Hepatocyte (in vitro differentiated cells): ENCODE results near the gene TRAPPC3L. TPM values are rescaled to one million over a fixed set of nuclear protein-coding genes. Genes with fewer than 3 reads are reported as not detected.

Experiments used
- DNase-seq: peaks from one replicate; pipeline ENCODE4 v3.0.0-alpha.2; 2016; ENCODE audit warnings: low spot score
- H2AFZ ChIP-seq: fragments of 200-600 bp; sonication (generic); 2 replicates; pipeline ENCODE4 v1.6.0; 2016; ENCODE audit warnings: antibody characterized with exemption, mild to moderate bottlenecking
- H3K27ac ChIP-seq: fragments of 200-600 bp; sonication (generic); 2 replicates; pipeline ENCODE4 v1.5.1; 2016; ENCODE audit warnings: mild to moderate bottlenecking
- H3K27me3 ChIP-seq: fragments of 200-600 bp; sonication (generic); 2 replicates; pipeline ENCODE4 v1.6.1; 2016
- H3K36me3 ChIP-seq: fragments of 200-600 bp; sonication (generic); replicated peaks from 2 replicates; pipeline ENCODE4 v1.5.1; 2016; ENCODE audit warnings: low read depth; ENCODE audit not compliant: insufficient read depth
- H3K4me1 ChIP-seq: fragments of 200-600 bp; sonication (generic); 2 replicates; pipeline ENCODE4 v1.5.1; 2016; ENCODE audit warnings: mild to moderate bottlenecking, moderate library complexity; ENCODE audit not compliant: insufficient read depth
- H3K4me2 ChIP-seq: fragments of 200-600 bp; sonication (generic); 2 replicates; pipeline ENCODE4 v1.6.0; 2016
- H3K4me3 ChIP-seq: fragments of 200-600 bp; sonication (generic); 2 replicates; pipeline ENCODE4 v1.5.1; 2016; ENCODE audit warnings: mild to moderate bottlenecking
- H3K79me2 ChIP-seq: fragments of 200-600 bp; sonication (generic); 2 replicates; pipeline ENCODE4 v1.6.0; 2017; ENCODE audit warnings: mild to moderate bottlenecking
- H3K9me2 ChIP-seq: fragments of 200-600 bp; sonication (generic); replicated peaks from 2 replicates; pipeline ENCODE4 v1.6.0; 2017; ENCODE audit warnings: mild to moderate bottlenecking; ENCODE audit not compliant: insufficient read depth
- H3K9me3 ChIP-seq: fragments of 200-600 bp; sonication (generic); 2 replicates; pipeline ENCODE4 v1.5.1; 2016; ENCODE audit warnings: low read depth, mild to moderate bottlenecking
- H4K20me1 ChIP-seq: fragments of 200-600 bp; sonication (generic); 2 replicates; pipeline ENCODE4 v1.6.0; 2016; ENCODE audit warnings: mild to moderate bottlenecking; ENCODE audit not compliant: insufficient read depth, poor library complexity, severe bottlenecking
- EZH2 ChIP-seq: fragments of 200-600 bp; sonication (generic); IDR thresholded peaks from 2 replicates; pipeline ENCODE4 v1.6.1; 2016; ENCODE audit warnings: antibody characterized with exemption, mild to moderate bottlenecking, borderline replicate concordance
- EZH2phosphoT487 ChIP-seq: fragments of 200-600 bp; sonication (generic); IDR thresholded peaks from one replicate; pipeline ENCODE4 v1.6.1; 2018; ENCODE audit warnings: antibody characterized with exemption, mild to moderate bottlenecking, low read depth, moderate library complexity; ENCODE audit not compliant: unreplicated experiment, severe bottlenecking
- WGBS: methylation state at CpG from one replicate; pipeline ENCODE4 v1.1.6; 2016; ENCODE audit warnings: low lambda C conversion rate; ENCODE audit errors: missing lambda C conversion rate; 5-methylcytosine and 5-hydroxymethylcytosine counted together
- polyA plus RNA-seq: library from polyadenylated mRNA; unstranded; fragments of >200 nt; fragmentation: Nextera tagmentation; extraction: Ambion mirVana; gene quantifications from 2 replicates; pipeline ENCODE4 v1.2.1, GENCODE V29; 2016
- total RNA-seq: library from RNA; depleted of rRNA; stranded (reverse); fragments of >200 nt; gene quantifications from 2 replicates; pipeline ENCODE4 v1.2.3, GENCODE V29; 2014
- TF ChIP-seq, protein P1 (sequence below): fragments of 200-600 bp; sonication (generic); IDR thresholded peaks from 2 replicates; pipeline ENCODE4 v1.5.1; 2016; ENCODE audit warnings: antibody characterized with exemption, mild to moderate bottlenecking; ENCODE audit not compliant: poor library complexity

Gene TRAPPC3L
- total and polyA plus RNA-seq, 2 experiments from 2014 or later, result 0.40 to 1.2 TPM

DNA sequence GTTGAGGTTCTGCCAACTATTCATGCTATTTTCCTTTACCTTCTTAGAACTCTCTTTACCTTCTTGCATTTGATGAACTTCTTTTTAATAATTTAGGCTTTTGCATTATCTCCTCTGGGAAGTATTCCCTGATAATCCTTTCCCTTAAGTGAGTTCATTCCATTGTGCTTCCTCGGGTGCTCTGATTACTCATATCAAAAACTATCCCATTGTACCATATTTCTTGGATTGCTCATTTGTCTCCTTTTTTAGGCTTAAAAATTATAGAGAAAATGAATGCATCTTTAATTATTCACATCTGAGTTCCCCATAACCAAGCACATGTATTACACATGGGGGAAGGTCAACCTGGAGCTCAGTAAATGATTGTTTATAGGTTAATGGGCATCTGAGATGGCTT is 10.6 kb upstream of the TRAPPC3L start:
- Histone ChIP-seq H3K9me2 (no peaks in the 10 kb centered on the region), H3K27ac (no peak overlapping the region), H3K4me1 (no peaks in the 10 kb centered on the region), H4K20me1 (no peaks in the 10 kb centered on the region), H2AFZ (no peak overlapping the region), H3K4me3 (no peak overlapping the region), H3K27me3 (no peaks in the 10 kb centered on the region), H3K4me2 (no peak overlapping the region), H3K9me3 (no peaks in the 10 kb centered on the region), H3K36me3 (no peaks in the 10 kb centered on the region), H3K79me2 (no peaks in the 10 kb centered on the region)
- TF ChIP-seq, protein P1, sequence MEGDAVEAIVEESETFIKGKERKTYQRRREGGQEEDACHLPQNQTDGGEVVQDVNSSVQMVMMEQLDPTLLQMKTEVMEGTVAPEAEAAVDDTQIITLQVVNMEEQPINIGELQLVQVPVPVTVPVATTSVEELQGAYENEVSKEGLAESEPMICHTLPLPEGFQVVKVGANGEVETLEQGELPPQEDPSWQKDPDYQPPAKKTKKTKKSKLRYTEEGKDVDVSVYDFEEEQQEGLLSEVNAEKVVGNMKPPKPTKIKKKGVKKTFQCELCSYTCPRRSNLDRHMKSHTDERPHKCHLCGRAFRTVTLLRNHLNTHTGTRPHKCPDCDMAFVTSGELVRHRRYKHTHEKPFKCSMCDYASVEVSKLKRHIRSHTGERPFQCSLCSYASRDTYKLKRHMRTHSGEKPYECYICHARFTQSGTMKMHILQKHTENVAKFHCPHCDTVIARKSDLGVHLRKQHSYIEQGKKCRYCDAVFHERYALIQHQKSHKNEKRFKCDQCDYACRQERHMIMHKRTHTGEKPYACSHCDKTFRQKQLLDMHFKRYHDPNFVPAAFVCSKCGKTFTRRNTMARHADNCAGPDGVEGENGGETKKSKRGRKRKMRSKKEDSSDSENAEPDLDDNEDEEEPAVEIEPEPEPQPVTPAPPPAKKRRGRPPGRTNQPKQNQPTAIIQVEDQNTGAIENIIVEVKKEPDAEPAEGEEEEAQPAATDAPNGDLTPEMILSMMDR, result no peak
- no peak for TF ChIP-seq EZH2phosphoT487
- no peak for TF ChIP-seq EZH2
- DNase-seq, result no peak
- 65% methylated on average over 1 of the region's 1 CpG for WGBS

DNA sequence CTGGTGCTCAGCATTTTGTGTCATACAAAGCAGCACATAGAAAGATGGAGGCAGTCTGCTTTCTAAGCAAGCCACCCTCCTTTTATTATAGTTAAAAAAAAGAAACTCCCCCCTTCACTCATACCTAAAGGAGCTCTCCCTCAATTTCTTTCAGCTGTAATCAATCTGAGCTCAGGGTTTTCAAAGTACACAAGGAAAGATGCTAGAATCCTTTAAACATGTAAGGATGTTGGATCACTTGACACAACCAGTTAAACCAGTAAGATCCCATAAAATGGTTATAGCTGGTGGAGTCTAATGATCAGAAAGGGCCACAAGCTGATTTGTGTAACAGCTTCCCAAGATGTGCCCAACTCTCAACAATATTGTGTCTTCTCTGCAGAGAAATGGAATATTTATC is 8.0 kb upstream of the TRAPPC3L start, which contains the start of gene CALHM4:
Gene CALHM4 (plus strand): TSS at position 301 of the 400 bp plus-strand sequence. CDS start 43 bp downstream, at position 344.
- no peak within 1 kb of the TSS for H2AFZ ChIP-seq
- TF ChIP-seq EZH2 (no peak), EZH2phosphoT487 (no peak)
- TF ChIP-seq, protein P1, result no peak
- no peak within 1 kb of the TSS for H3K4me2 ChIP-seq
- H3K27ac ChIP-seq, result no peak within 1 kb of the TSS
- H3K4me1 ChIP-seq, result no peaks in the 10 kb centered on the region
- H4K20me1 ChIP-seq, result no peaks in the 10 kb centered on the region
- no peaks in the 10 kb centered on the region for H3K27me3 ChIP-seq
- no peaks in the 10 kb centered on the region for H3K9me3 ChIP-seq
- no peak for DNase-seq
- no peaks in the 10 kb centered on the region for H3K9me2 ChIP-seq
- no peaks in the 10 kb centered on the region for H3K36me3 ChIP-seq
- H3K4me3 ChIP-seq, result no peak within 1 kb of the TSS
- no peaks in the 10 kb centered on the region for H3K79me2 ChIP-seq

DNA sequence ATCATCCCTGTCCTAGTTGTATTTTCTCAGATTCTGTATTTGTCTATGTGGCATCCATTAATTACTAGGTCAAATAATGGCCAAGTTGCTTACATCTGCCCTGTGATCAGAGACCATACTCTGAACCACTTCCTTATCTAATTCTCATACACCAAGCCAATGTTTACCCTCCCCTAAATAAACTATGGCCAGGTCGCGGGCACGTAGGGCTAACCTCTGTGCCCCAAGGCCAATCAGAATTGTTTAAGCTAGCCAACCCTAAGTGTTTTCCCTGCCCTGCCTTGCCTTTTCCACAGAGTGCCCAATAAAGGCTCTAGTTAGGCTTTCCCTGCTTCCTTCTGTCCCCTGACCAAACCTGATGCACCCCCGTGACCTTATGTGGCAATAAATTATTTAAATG is 5.3 kb upstream of the TRAPPC3L start:
- H3K27me3 ChIP-seq, result no peaks in the 10 kb centered on the region
- H3K4me3 ChIP-seq, result no peak overlapping the region
- H2AFZ ChIP-seq, result no peak overlapping the region
- H3K9me2 ChIP-seq, result no peaks in the 10 kb centered on the region
- TF ChIP-seq EZH2, result no peak
- 49% methylated on average over 4 of the region's 4 CpGs for WGBS
- no peak for DNase-seq
- no peaks in the 10 kb centered on the region for H3K79me2 ChIP-seq
- H3K36me3 ChIP-seq, result no peaks in the 10 kb centered on the region
- H3K27ac ChIP-seq, result no peak overlapping the region
- H3K9me3 ChIP-seq, result no peaks in the 10 kb centered on the region
- no peaks in the 10 kb centered on the region for H4K20me1 ChIP-seq
- no peaks in the 10 kb centered on the region for H3K4me1 ChIP-seq
- H3K4me2 ChIP-seq, result no peak overlapping the region

DNA sequence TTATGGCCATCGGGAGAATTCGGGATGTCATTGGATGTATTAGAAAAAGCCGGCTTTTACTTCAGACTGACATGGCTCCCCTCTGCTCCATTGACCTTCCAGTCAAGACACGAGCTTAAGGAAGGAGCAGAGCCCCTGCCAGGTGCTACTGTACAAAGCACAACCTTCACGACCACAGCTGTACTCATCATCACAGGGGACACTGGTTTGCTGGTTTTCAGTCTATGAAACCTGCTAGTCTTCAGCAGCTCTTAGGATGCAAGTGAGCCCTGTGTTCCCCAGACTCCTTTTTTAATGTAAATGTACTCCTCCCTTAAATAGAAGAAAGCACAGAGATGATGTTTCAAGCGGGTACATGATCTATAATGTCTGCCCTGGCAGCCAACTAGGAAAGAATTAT is 1.9 kb upstream of the TRAPPC3L start:
- no peak overlapping the region for H3K4me2 ChIP-seq
- H3K4me1 ChIP-seq, result no peaks in the 10 kb centered on the region
- no peak overlapping the region for H3K4me3 ChIP-seq
- no peak overlapping the region for H3K27ac ChIP-seq
- no peaks in the 10 kb centered on the region for H3K79me2 ChIP-seq
- no peaks in the 10 kb centered on the region for H4K20me1 ChIP-seq
- no peaks in the 10 kb centered on the region for H3K36me3 ChIP-seq
- H3K27me3 ChIP-seq, result no peaks in the 10 kb centered on the region
- no peak overlapping the region for H2AFZ ChIP-seq
- H3K9me2 ChIP-seq, result no peaks in the 10 kb centered on the region
- 87% methylated on average over 6 of the region's 6 CpGs for WGBS
- H3K9me3 ChIP-seq, result no peaks in the 10 kb centered on the region
- TF ChIP-seq, protein P1, result no peak
- no peak for TF ChIP-seq EZH2
- TF ChIP-seq EZH2phosphoT487, result no peak
- no peak for DNase-seq
